Loucy (cell line): ENCODE results near the gene BOD1L1.

Source experiments
- H2AFZ ChIP-seq: fragments of 200-600 bp; sonication (generic); 2 replicates; pipeline ENCODE4 v1.6.0; 2016; ENCODE audit warnings: antibody characterized with exemption, mild to moderate bottlenecking, low read length, moderate library complexity
- H3F3A ChIP-seq: fragments of 200-600 bp; 2 replicates; pipeline ENCODE4 v1.6.0; 2016; ENCODE audit warnings: antibody characterized with exemption, low read depth, mild to moderate bottlenecking
- H3K27me3 ChIP-seq: fragments of 200-600 bp; sonication (generic); 2 replicates; pipeline ENCODE4 v1.6.1; 2014; ENCODE audit warnings: low read length, mild to moderate bottlenecking; ENCODE audit not compliant: insufficient read depth, poor library complexity, severe bottlenecking
- H3K36me3 ChIP-seq: fragments of 200-600 bp; sonication (generic); 2 replicates; pipeline ENCODE4 v1.6.1; 2016; ENCODE audit warnings: low read length; ENCODE audit not compliant: insufficient read depth
- H3K4me1 ChIP-seq: fragments of 200-600 bp; sonication (generic); 2 replicates; pipeline ENCODE4 v1.5.1; 2014; ENCODE audit warnings: low read length, mild to moderate bottlenecking; ENCODE audit not compliant: insufficient read depth, poor library complexity, severe bottlenecking
- H3K4me2 ChIP-seq: fragments of 200-600 bp; sonication (generic); 2 replicates; pipeline ENCODE4 v1.6.0; 2014; ENCODE audit warnings: antibody characterized with exemption, low read length, low read depth, mild to moderate bottlenecking; ENCODE audit not compliant: poor library complexity, severe bottlenecking
- H3K4me3 ChIP-seq: fragments of 200-600 bp; sonication (generic); 2 replicates; pipeline ENCODE4 v1.5.1; 2014; ENCODE audit warnings: low read length, mild to moderate bottlenecking, mixed read lengths; ENCODE audit not compliant: poor library complexity, severe bottlenecking
- H3K79me2 ChIP-seq: fragments of 200-600 bp; sonication (generic); 2 replicates; pipeline ENCODE4 v1.6.1; 2014; ENCODE audit warnings: low read length; ENCODE audit not compliant: insufficient read depth
- H3K9ac ChIP-seq: fragments of 200-600 bp; sonication (generic); 2 replicates; pipeline ENCODE4 v1.6.0; 2014; ENCODE audit warnings: mild to moderate bottlenecking, low read depth, low read length, moderate library complexity; ENCODE audit not compliant: poor library complexity, severe bottlenecking
- H3K9me2 ChIP-seq: fragments of 200-600 bp; sonication (generic); replicated peaks from 2 replicates; pipeline ENCODE4 v1.6.1; 2016; ENCODE audit warnings: low read depth, low read length, mixed read lengths
- H3K9me3 ChIP-seq: fragments of 200-600 bp; sonication (generic); 2 replicates; pipeline ENCODE4 v1.6.1; 2014; ENCODE audit warnings: mild to moderate bottlenecking, antibody characterized with exemption, low read length, low read depth; ENCODE audit not compliant: insufficient read depth
- H4K20me1 ChIP-seq: fragments of 200-600 bp; sonication (generic); 2 replicates; pipeline ENCODE4 v1.6.0; 2014; ENCODE audit warnings: antibody characterized with exemption, low read length, mild to moderate bottlenecking; ENCODE audit not compliant: insufficient read depth, poor library complexity, severe bottlenecking
- EZH2phosphoT487 ChIP-seq: fragments of 200-600 bp; IDR thresholded peaks from 2 replicates; pipeline ENCODE4 v1.6.1; 2018; ENCODE audit warnings: antibody characterized with exemption, mild to moderate bottlenecking, moderate library complexity, borderline replicate concordance
- TF ChIP-seq, protein P1 (sequence below): fragments of 200-600 bp; sonication (generic); conservative IDR thresholded peaks from 2 replicates; pipeline ENCODE4 v1.5.1; 2014; ENCODE audit warnings: mild to moderate bottlenecking, antibody characterized with exemption, low read length

The BOD1L1 gene

DNA sequence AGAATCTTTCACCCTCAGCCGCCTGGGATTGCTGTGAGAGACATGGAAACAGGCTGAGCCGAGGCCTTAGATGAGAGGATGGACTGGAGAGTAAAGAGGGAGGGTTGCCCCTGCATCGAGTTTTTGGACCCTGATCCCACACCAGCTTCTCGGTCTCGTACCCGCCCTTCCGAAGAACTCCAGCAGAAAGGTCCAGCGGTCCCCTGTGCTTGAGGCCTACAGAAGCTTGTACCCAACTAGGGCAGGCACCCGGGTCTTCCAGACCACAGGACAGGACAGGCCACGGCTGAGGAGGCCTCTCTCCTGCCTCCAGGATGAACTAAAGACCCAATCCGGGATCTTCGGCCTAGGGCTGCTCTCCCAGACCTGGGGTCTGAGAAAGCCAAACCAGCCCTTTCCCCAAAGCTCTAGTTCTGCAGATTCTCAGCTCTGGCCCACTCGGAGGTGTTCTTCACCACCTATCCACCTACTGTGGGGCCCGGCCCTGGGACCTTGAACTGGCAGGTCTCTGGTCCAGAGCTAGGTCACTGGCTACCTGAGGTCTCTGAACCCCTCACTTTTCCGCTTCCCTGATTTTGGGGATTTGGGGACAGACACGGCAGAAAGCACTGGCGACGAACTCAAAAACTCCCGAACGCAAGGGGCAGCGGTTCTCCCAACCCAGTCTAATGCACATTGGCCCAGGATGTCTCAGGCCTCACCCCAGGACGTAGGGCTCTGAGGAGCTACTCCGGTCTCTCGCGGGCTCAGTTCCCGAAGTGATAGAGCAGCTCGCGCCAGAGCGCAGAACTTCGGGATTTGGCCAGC lies 84.3 kb downstream of the BOD1L1 start:
- no peaks in the 10 kb centered on the region for H3K36me3 ChIP-seq
- H3K4me2 ChIP-seq: no peak overlapping the region
- no peaks in the 10 kb centered on the region for H3K79me2 ChIP-seq
- no peaks in the 10 kb centered on the region for H3F3A ChIP-seq
- H3K4me3 ChIP-seq: no peak overlapping the region
- H2AFZ ChIP-seq: no peak overlapping the region
- H3K4me1 ChIP-seq: no peaks in the 10 kb centered on the region
- H3K9me2 ChIP-seq: no peaks in the 10 kb centered on the region
- peaks cover 3% of the 10 kb centered on the region for H3K27me3 ChIP-seq
- no peak overlapping the region for H3K9ac ChIP-seq
- no peak for TF ChIP-seq EZH2phosphoT487
- TF ChIP-seq, protein P1, sequence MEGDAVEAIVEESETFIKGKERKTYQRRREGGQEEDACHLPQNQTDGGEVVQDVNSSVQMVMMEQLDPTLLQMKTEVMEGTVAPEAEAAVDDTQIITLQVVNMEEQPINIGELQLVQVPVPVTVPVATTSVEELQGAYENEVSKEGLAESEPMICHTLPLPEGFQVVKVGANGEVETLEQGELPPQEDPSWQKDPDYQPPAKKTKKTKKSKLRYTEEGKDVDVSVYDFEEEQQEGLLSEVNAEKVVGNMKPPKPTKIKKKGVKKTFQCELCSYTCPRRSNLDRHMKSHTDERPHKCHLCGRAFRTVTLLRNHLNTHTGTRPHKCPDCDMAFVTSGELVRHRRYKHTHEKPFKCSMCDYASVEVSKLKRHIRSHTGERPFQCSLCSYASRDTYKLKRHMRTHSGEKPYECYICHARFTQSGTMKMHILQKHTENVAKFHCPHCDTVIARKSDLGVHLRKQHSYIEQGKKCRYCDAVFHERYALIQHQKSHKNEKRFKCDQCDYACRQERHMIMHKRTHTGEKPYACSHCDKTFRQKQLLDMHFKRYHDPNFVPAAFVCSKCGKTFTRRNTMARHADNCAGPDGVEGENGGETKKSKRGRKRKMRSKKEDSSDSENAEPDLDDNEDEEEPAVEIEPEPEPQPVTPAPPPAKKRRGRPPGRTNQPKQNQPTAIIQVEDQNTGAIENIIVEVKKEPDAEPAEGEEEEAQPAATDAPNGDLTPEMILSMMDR: no peak
- H3K9me3 ChIP-seq: no peaks in the 10 kb centered on the region
- no peaks in the 10 kb centered on the region for H4K20me1 ChIP-seq

DNA sequence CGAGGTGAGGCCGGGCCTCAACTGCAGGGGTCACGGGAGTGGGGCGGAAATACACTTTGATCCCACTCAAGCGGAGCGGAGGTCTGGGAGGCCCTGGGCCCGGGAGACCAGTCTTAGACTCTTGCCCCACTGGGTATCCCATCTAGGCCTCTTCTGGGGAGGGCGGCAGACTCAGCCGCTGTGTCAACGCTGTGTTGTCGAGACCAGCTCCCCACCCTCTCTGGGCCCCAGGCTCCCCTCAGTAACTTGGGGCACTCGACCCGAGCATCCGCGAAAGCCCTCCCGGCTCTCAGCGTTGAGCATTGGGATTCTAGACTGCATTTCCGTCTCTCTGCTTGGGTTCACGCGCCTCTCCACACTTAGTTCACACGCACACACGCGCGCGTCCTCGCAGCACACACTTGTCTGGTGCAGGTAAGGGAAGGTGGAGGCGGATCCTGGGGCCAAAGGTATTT lies 84.9 kb downstream of the BOD1L1 start:
- no peaks in the 10 kb centered on the region for H3K79me2 ChIP-seq
- H3K9ac ChIP-seq: no peak overlapping the region
- H3K27me3 ChIP-seq: peaks cover 3% of the 10 kb centered on the region
- no peak overlapping the region for H2AFZ ChIP-seq
- H3K9me3 ChIP-seq: no peaks in the 10 kb centered on the region
- H3F3A ChIP-seq: no peaks in the 10 kb centered on the region
- no peaks in the 10 kb centered on the region for H4K20me1 ChIP-seq
- no peak overlapping the region for H3K4me3 ChIP-seq
- no peak overlapping the region for H3K4me2 ChIP-seq
- H3K4me1 ChIP-seq: no peaks in the 10 kb centered on the region
- H3K36me3 ChIP-seq: no peaks in the 10 kb centered on the region
- TF ChIP-seq, protein P1: no peak
- TF ChIP-seq EZH2phosphoT487: no peak
- H3K9me2 ChIP-seq: no peaks in the 10 kb centered on the region

GRCh38 chr4:13541720-13542576 lies 85.6 kb downstream of the BOD1L1 start:
- Histone ChIP-seq H3K9me2 (no peaks in the 10 kb centered on the region), H3K4me2 (no peak overlapping the region), H3K9ac (no peak overlapping the region), H4K20me1 (no peaks in the 10 kb centered on the region), H3K9me3 (no peaks in the 10 kb centered on the region), H3K79me2 (no peaks in the 10 kb centered on the region), H2AFZ (no peak overlapping the region), H3K4me3 (no peak overlapping the region), H3K27me3 (peaks cover 3% of the 10 kb centered on the region), H3F3A (no peaks in the 10 kb centered on the region), H3K4me1 (no peaks in the 10 kb centered on the region), H3K36me3 (no peaks in the 10 kb centered on the region)
- TF ChIP-seq EZH2phosphoT487: no peak
- TF ChIP-seq, protein P1: 0 out of 2 replicates have a peak, but pooled peaks have one; percentile 14
